HG03045 (cell line): ENCODE data around the gene NDRG2.

Experiments used
- ATAC-seq: cut with Tn5 transposase; IDR thresholded peaks from one replicate; pipeline ENCODE4 v1.9.1; 2021; ENCODE audit warnings: mild to moderate bottlenecking, moderate library complexity; ENCODE audit not compliant: unreplicated experiment

NDRG2 gene

GRCh38 chr14:20973501-20973900, 51.4 kb downstream of the NDRG2 start:
- ATAC-seq = no peak

DNA sequence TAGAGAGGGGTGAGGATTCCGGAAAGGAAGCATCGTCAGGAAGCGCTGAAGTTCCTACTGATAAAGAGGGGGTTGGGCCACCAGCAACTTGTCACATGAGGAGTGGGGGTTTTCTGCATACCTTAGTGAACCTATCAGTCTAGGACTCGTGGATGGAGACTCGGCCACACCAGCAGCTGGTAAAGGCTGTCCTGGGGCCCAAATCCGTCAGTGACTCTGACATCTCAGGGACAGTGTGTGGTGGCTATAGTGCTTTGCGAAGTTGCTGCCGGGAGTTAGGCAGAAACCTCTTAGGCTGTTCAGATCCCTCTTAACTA, 53.2 kb downstream of the NDRG2 start:
- ATAC-seq = peak; percentile 25

GRCh38 chr14:20970983-20971704, 53.7 kb downstream of the NDRG2 start:
- ATAC-seq = peak; percentile 91

GRCh38 chr14:20970647-20970982, 54.2 kb downstream of the NDRG2 start:
- ATAC-seq = no peak

DNA sequence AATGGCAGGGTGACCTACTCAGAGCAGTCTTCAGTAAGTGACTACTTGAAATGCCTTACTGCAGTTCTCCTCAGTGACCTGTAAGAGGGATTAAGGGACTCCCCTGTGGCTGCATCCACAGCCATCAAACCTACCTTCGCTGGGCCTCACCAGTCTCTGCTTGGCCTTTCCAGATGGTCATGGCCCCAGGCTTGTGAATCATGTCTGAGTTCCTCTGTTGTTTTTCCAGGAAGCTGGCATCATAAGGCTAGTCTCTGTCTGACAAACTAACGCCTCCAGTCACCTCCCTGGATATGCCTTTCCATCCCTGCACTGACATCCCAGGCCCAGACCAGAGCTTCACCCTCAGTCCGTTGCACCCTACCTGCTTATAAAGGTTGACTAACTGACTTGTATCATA, 55.5 kb downstream of the NDRG2 start:
- ATAC-seq = no peak
